ENCODE data around the gene MAP2K5.

Gene MAP2K5

DNA sequence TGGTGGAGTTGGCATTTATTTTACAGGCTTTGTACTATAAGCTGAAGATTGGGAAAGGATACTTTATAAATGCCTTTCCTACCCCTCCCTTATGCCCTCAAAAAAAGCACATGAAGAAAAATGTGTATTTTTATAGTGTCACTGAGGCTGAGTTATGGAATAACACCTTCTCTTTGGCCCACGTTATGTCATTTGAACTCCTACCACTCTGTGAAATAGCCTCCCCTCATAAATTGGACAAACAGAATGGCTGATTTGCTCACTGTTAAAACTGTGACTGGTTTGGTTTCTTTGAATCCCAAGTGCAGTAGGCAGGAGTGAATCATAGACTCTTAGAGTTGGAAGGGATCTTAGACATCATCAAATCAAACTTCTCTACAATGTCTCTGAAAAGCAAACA, 187.6 kb downstream of the MAP2K5 start:
- in situ Hi-C loops (cut with MboI; ENCODE audit: low pct_unique_long_range_greater_than_20kb, low sequenced_read_pairs, unreplicated experiment) = no loop called here
- TF ChIP-seq, protein P1, sequence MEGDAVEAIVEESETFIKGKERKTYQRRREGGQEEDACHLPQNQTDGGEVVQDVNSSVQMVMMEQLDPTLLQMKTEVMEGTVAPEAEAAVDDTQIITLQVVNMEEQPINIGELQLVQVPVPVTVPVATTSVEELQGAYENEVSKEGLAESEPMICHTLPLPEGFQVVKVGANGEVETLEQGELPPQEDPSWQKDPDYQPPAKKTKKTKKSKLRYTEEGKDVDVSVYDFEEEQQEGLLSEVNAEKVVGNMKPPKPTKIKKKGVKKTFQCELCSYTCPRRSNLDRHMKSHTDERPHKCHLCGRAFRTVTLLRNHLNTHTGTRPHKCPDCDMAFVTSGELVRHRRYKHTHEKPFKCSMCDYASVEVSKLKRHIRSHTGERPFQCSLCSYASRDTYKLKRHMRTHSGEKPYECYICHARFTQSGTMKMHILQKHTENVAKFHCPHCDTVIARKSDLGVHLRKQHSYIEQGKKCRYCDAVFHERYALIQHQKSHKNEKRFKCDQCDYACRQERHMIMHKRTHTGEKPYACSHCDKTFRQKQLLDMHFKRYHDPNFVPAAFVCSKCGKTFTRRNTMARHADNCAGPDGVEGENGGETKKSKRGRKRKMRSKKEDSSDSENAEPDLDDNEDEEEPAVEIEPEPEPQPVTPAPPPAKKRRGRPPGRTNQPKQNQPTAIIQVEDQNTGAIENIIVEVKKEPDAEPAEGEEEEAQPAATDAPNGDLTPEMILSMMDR (IDR thresholded peaks at IDR 0.05; ENCODE audit: extremely low read depth, insufficient read depth, missing control alignments) = no peak
- DNase-seq (ENCODE audit: low spot score) = no peak

DNA sequence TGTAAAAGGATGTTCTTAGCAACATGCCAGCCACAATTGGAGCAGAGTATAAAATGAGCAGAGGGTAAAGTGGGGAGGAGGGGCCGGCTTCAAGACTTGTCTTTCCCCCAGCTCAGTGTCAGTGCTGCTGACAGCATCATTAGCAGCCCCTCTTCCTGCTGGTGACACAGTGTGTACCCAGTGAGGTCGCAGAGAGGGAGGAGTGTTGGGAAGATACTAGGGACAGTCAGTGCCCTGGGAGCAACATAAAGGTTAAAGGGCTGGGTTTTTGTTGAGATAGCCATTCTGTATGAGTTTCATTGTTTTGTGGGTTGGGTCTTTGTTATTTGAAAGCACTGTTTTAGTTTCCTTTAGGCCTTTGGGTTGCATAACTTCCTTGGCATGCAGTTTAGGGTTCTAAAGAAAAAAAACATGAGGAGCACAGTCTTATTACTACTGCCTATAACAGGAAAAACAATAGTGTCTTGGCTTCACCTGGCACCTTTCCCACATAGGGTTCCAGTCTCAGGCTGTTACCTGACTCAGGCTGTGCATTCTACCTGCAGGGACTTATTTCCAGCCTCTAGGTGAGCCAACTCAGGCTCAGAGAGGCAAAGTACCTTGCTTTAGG, 188.7 kb downstream of the MAP2K5 start:
- in situ Hi-C loops (cut with MboI; ENCODE audit: low pct_unique_long_range_greater_than_20kb, low sequenced_read_pairs, unreplicated experiment) = no loop called here
- TF ChIP-seq, protein P1 (IDR thresholded peaks at IDR 0.05; ENCODE audit: extremely low read depth, insufficient read depth, missing control alignments) = no peak
- no peak for DNase-seq (ENCODE audit: low spot score)

DNA sequence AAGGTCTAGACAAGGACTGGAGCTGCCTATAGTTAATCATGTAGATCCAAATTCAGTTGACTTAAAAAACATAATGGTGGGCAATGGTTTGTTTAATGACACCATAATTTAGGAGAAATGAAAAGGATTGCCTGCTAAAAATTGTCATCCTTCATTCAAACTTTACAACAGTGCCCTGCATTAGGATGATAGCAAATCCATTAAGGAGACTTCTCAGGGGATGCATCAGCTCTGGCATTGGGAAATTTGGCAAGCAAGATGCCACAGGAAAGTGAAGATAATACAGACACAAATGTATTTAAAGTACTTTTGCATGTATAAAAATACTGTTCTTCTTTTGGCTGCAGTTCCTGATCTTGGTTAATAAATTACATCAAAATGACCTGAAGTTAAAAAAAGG, 189.7 kb downstream of the MAP2K5 start:
- DNase-seq (ENCODE audit: low spot score) = no peak
- TF ChIP-seq, protein P1 (IDR thresholded peaks at IDR 0.05; ENCODE audit: extremely low read depth, insufficient read depth, missing control alignments) = no peak
- in situ Hi-C loops (cut with MboI; ENCODE audit: low pct_unique_long_range_greater_than_20kb, low sequenced_read_pairs, unreplicated experiment) = no loop called here

DNA sequence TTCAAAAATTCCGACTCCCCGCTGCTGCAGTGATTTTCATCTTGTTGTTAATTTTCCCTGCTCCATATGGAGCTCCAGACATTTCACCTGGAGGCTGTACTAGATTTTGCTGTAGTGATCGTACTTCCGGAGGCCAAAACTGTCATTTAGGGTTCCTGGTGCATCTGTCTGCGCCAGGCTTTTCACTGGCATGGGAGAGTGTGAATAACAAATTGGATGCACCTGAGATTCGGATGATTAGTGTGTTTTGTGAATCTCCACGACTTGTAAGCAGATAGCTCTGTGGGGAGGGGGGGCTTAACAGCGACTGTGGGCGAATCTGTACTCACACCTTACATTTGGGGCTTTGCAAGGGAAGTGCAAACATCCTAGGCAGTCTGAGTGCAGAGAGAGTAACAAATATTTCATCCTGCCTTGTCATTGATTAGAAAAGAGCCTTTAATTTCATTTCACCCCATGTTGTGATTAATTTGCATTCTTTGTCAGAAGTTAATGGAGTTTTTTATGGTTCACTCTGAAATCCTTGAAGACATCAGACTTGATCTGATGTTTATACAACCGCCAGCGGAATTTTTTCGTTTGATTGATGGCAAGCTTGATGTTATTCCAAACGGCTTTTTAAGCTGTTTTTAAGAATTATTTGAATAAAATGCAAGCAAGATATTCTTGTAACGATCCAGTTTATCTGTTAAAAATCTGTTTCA, 190.3 kb downstream of the MAP2K5 start:
- TF ChIP-seq, protein P1 (IDR thresholded peaks at IDR 0.05; ENCODE audit: extremely low read depth, insufficient read depth, missing control alignments) = no peak
- in situ Hi-C loops (cut with MboI; ENCODE audit: low pct_unique_long_range_greater_than_20kb, low sequenced_read_pairs, unreplicated experiment) = no loop called here
- no peak for DNase-seq (ENCODE audit: low spot score)

DNA sequence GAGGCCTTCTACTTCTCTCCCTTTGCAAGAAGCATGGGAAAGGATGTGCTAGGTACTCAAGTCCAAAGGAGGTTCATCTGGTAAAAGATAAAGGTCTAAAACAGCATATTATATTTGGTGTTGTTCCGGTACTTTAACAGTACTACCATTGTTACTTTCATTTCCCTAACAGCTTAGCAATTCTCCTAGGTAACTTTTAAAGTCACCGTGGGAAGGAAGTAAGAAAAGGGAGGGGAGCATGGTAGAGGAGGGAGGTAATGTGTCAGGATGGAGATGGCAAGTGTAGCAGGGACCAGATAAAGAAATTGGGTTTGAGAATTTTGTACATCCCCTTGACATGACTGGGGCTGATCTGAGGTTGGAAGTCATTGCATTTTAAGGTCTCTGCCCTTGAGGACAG, 193.4 kb downstream of the MAP2K5 start:
- DNase-seq (ENCODE audit: low spot score) = no peak
- TF ChIP-seq, protein P1 (IDR thresholded peaks at IDR 0.05; ENCODE audit: extremely low read depth, insufficient read depth, missing control alignments) = no peak
- in situ Hi-C loops (cut with MboI; ENCODE audit: low pct_unique_long_range_greater_than_20kb, low sequenced_read_pairs, unreplicated experiment) = no loop called here

DNA sequence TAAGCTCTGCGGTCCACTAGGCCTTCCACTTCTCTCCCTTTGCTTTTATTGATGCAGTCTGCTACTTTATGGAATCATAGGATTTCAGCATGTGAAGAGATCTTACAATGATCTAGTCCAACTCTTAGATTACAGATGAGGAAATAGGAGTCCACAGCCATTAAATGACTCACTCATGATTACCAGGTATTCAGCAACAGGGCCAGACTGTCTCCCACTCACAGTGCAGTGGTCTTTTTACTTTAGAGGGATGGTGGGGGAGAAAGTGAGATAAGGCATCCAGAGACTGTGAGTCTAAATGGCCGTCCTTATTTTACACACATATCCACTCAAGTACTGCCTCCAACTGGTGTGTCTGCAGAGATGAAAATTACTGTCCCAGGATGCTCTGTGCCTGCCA, 194.3 kb downstream of the MAP2K5 start:
- in situ Hi-C loops (cut with MboI; ENCODE audit: low pct_unique_long_range_greater_than_20kb, low sequenced_read_pairs, unreplicated experiment) = no loop called here
- TF ChIP-seq, protein P1 (IDR thresholded peaks at IDR 0.05; ENCODE audit: extremely low read depth, insufficient read depth, missing control alignments) = no peak
- no peak for DNase-seq (ENCODE audit: low spot score)

All from GM13977 (cell line).